Measurements from ENCODE around the gene ARHGAP32.
"Not testable (repeated sequence)": the region's sequence is repeated elsewhere in the genome, so short reads cannot be mapped to it uniquely, and the experiment has no call there.

ARHGAP32 gene

GRCh38 chr11:129163714-129164164 lies 28.4 kb downstream of the ARHGAP32 start:
- no peaks in the 10 kb centered on the region for H3K36me3 ChIP-seq (replicated peaks; ENCODE audit: low read depth, low read length)
- TF ChIP-seq CTCF (IDR thresholded peaks at IDR 0.05; ENCODE audit: low read depth, low read length) (no peak), EZH2phosphoT487 (IDR thresholded peaks at IDR 0.05; ENCODE audit: low read depth) (no peak)
- H3K4me2 ChIP-seq (ENCODE audit: low read length) = no peak overlapping the region
- no peak overlapping the region for H3K27ac ChIP-seq (ENCODE audit: low read length)
- no peak overlapping the region for H2AFZ ChIP-seq (ENCODE audit: low read depth, low read length)
- no peaks in the 10 kb centered on the region for H3K4me1 ChIP-seq (ENCODE audit: low read length)
- no peak overlapping the region for H3K4me3 ChIP-seq (ENCODE audit: low read length)
- H3K9ac ChIP-seq (ENCODE audit: low read length) = no peak overlapping the region
- no peaks in the 10 kb centered on the region for H3K79me2 ChIP-seq (ENCODE audit: low read length)
- no peaks in the 10 kb centered on the region for H4K20me1 ChIP-seq (ENCODE audit: insufficient read depth, low read length)
- no peaks in the 10 kb centered on the region for H3K27me3 ChIP-seq (ENCODE audit: low read depth, low read length)
- H3K9me3 ChIP-seq (ENCODE audit: insufficient read depth, low read length) = no peaks in the 10 kb centered on the region

DNA sequence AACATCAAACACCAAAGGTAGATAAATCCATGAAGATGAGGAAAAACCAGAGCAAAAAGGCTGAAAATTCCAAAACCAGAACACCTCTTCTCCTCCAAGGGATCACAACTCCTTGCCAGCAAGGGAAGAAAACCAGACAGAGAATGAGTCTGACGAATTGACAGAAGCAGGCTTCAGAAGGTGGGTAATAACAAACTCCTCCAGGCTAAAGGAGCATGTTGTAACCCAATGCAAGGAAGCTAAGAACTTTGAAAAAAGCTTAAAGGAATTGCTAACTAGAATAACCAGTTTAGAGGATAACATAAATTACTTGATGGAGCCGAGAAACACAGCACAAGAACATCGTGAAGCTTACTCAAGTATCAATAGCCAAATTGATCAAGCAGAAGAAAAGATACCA lies 35.0 kb downstream of the ARHGAP32 start:
- H3K79me2 ChIP-seq (ENCODE audit: low read length); H3K4me2 ChIP-seq (ENCODE audit: low read length); H3K4me3 ChIP-seq (ENCODE audit: low read length); H3K9ac ChIP-seq (ENCODE audit: low read length); H3K27ac ChIP-seq (ENCODE audit: low read length); H3K4me1 ChIP-seq (ENCODE audit: low read length); H2AFZ ChIP-seq (ENCODE audit: low read depth, low read length); H4K20me1 ChIP-seq (ENCODE audit: insufficient read depth, low read length); H3K9me3 ChIP-seq (ENCODE audit: insufficient read depth, low read length); H3K36me3 ChIP-seq (replicated peaks; ENCODE audit: low read depth, low read length); H3K27me3 ChIP-seq (ENCODE audit: low read depth, low read length): not testable (repeated sequence)

- Histone ChIP-seq H3K27me3 (ENCODE audit: low read depth, low read length) (no peaks in the 10 kb centered on the region), H3K9ac (ENCODE audit: low read length) (no peak overlapping the region), H4K20me1 (ENCODE audit: insufficient read depth, low read length) (no peaks in the 10 kb centered on the region), H2AFZ (ENCODE audit: low read depth, low read length) (no peak overlapping the region), H3K27ac (ENCODE audit: low read length) (no peak overlapping the region), H3K4me1 (ENCODE audit: low read length) (no peaks in the 10 kb centered on the region), H3K4me3 (ENCODE audit: low read length) (no peak overlapping the region), H3K36me3 (replicated peaks; ENCODE audit: low read depth, low read length) (no peaks in the 10 kb centered on the region), H3K79me2 (ENCODE audit: low read length) (no peaks in the 10 kb centered on the region), H3K4me2 (ENCODE audit: low read length) (no peak overlapping the region), H3K9me3 (ENCODE audit: insufficient read depth, low read length) (no peaks in the 10 kb centered on the region)
- TF ChIP-seq CTCF (IDR thresholded peaks at IDR 0.05; ENCODE audit: low read depth, low read length) (no peak), EZH2phosphoT487 (IDR thresholded peaks at IDR 0.05; ENCODE audit: low read depth) (no peak)
These were observed 36.4 kb downstream of the ARHGAP32 start for GRCh38 chr11:129155745-129156144.

GRCh38 chr11:129148487-129148886 lies 43.6 kb downstream of the ARHGAP32 start:
- Histone ChIP-seq H2AFZ (ENCODE audit: low read depth, low read length) (no peak overlapping the region), H3K4me1 (ENCODE audit: low read length) (no peaks in the 10 kb centered on the region), H3K36me3 (replicated peaks; ENCODE audit: low read depth, low read length) (no peaks in the 10 kb centered on the region), H3K9me3 (ENCODE audit: insufficient read depth, low read length) (no peaks in the 10 kb centered on the region), H3K4me2 (ENCODE audit: low read length) (no peak overlapping the region), H3K27ac (ENCODE audit: low read length) (no peak overlapping the region), H4K20me1 (ENCODE audit: insufficient read depth, low read length) (no peaks in the 10 kb centered on the region), H3K9ac (ENCODE audit: low read length) (no peak overlapping the region), H3K4me3 (ENCODE audit: low read length) (no peak overlapping the region), H3K27me3 (ENCODE audit: low read depth, low read length) (no peaks in the 10 kb centered on the region), H3K79me2 (ENCODE audit: low read length) (no peaks in the 10 kb centered on the region)
- no peak for TF ChIP-seq EZH2phosphoT487 (IDR thresholded peaks at IDR 0.05; ENCODE audit: low read depth)
- TF ChIP-seq CTCF (IDR thresholded peaks at IDR 0.05; ENCODE audit: low read depth, low read length) = no peak

DNA sequence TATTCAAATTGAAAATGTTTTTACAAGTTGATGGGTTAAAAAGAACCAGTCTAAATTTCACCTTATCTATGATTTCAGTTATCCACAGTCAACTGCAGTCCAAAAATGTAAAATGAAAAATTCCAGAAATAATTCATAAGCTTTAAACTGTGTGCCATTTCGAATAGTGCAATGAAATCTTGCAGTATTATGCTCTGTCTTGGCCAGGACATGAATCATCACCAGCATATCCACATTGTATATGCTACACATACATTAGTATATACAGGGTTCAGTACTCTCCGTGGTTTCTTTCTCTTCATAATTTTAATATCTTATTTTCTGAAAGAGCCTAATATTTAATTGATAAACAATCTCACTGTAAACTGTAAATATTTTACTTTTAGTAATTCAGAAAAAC lies 45.9 kb downstream of the ARHGAP32 start:
- Histone ChIP-seq H3K36me3 (replicated peaks; ENCODE audit: low read depth, low read length) (no peaks in the 10 kb centered on the region), H2AFZ (ENCODE audit: low read depth, low read length) (no peak overlapping the region), H3K4me3 (ENCODE audit: low read length) (no peak overlapping the region), H3K4me1 (ENCODE audit: low read length) (no peaks in the 10 kb centered on the region), H4K20me1 (ENCODE audit: insufficient read depth, low read length) (no peaks in the 10 kb centered on the region), H3K27me3 (ENCODE audit: low read depth, low read length) (no peaks in the 10 kb centered on the region), H3K9me3 (ENCODE audit: insufficient read depth, low read length) (no peaks in the 10 kb centered on the region), H3K4me2 (ENCODE audit: low read length) (no peak overlapping the region), H3K9ac (ENCODE audit: low read length) (no peak overlapping the region), H3K79me2 (ENCODE audit: low read length) (no peaks in the 10 kb centered on the region), H3K27ac (ENCODE audit: low read length) (no peak overlapping the region)
- TF ChIP-seq CTCF (IDR thresholded peaks at IDR 0.05; ENCODE audit: low read depth, low read length) (no peak), EZH2phosphoT487 (IDR thresholded peaks at IDR 0.05; ENCODE audit: low read depth) (no peak)
